Stimulated activated CD8-positive, alpha-beta memory T cell treated with anti-CD3 and anti-CD28 coated beads, Interleukin-15, amount 100 ng/mL, for 24 hours (primary cell): ENCODE data around the gene SNCA.

Source experiments
- DNase-seq: peaks from one replicate; pipeline ENCODE4 v3.0.0-alpha.2; 2020; ENCODE audit warnings: low read depth

SNCA gene

DNA sequence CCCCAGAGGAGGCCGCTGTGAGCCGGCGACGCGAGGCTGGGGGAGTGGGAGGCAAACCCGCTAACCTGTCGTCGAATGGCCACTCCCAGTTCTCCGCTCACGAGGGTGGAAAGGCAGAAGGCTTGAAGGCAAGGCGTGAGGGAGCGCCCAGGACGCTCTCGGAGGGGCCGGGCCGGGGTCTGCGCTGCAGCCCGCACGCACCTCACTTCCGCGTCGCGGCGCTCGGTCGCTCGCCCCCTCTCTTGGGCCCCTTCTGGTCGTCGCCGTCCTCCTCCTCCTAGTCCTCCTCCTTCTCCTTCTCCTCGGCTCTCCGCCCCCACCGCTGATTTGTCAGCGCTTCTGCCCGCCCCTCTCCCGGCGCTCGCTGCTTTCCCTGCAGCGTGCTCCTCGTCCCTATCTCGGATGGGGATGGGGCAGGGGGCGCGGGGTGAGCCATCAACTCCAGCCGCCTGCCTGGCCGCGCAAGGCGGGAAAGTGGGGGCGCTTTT is at the start of gene SNCA:
SNCA (minus strand) TSS at position 265 of the 488 bp plus-strand sequence. CDS start 1,494 bp downstream, outside the sequence.
- no peak for DNase-seq

DNA sequence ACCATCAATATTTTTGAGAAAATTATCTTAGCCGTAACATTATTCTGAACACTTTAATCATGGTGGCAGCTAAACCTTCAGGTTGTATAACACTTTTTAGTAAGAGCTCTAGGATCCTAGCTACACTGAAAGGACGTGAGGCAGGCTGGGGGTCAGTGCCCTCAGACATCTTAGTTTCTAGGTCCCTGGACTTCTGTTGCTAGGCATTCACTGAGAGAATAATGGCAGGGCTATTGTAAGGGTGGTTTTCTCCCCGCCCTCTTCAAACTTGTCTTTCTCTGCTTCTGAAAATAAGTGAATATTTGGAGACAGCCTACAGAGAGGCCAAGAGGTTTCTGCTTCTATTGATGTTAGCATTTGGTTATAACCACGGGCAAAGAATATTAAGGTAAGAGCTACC is 42.3 kb upstream of the SNCA start:
- DNase-seq = no peak

DNA sequence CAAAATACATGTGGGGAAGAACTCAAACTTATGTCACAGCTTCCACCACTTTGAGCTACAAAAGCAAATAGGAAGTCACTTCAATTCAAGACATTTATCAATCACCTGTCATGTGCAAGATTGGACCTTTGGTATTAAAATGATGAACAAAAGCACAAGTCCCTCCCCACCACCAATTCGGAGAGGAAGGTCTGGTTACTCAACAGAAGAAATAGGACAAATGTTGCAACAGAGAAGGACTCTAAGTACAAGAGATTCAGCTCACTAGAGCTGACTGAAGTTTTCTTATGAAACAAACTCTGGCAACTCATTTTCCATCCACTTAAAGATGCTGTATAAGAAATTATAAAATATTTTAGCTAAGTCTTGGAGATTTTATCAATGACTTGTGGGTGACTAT is 41.6 kb upstream of the SNCA start:
- no peak for DNase-seq

GRCh38 chr4:89876548-89876947 is 39.6 kb upstream of the SNCA start:
- DNase-seq = no peak

- no peak for DNase-seq
These were observed 34.2 kb upstream of the SNCA start for GRCh38 chr4:89871211-89871610.

- no peak for DNase-seq
These were observed 32.1 kb upstream of the SNCA start for GRCh38 chr4:89868999-89869589.

GRCh38 chr4:89868276-89868675 is 31.3 kb upstream of the SNCA start:
- DNase-seq = no peak

DNA sequence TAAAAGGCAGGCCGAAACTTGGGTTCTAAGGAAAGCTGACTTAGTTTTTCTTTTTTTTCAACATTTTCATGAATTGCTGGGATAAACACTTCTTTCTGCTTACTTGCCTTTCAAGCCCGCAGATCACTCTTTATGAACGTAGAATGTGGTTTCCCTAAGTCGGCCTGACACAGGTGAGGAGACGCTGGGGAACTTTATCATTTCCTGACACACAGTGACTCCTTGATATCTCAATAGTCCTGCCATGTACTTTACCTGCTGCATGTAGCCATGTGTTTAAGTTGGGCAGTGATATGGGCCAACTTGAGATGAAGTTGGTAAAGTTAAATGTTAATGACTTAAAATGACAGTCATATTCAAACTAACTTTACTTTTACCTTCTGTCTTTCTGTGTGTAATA is 26.6 kb upstream of the SNCA start:
- no peak for DNase-seq

- no peak for DNase-seq
These were observed 24.0 kb upstream of the SNCA start for GRCh38 chr4:89860971-89861370.

- DNase-seq = no peak
These were observed 18.3 kb upstream of the SNCA start for GRCh38 chr4:89855236-89855635.

- no peak for DNase-seq
These were observed 10.8 kb upstream of the SNCA start for GRCh38 chr4:89847571-89848325.

GRCh38 chr4:89839558-89839957 is 2.6 kb upstream of the SNCA start:
- no peak for DNase-seq

- DNase-seq = no peak
These were observed 1.0 kb upstream of the SNCA start for GRCh38 chr4:89837993-89838390.

DNA sequence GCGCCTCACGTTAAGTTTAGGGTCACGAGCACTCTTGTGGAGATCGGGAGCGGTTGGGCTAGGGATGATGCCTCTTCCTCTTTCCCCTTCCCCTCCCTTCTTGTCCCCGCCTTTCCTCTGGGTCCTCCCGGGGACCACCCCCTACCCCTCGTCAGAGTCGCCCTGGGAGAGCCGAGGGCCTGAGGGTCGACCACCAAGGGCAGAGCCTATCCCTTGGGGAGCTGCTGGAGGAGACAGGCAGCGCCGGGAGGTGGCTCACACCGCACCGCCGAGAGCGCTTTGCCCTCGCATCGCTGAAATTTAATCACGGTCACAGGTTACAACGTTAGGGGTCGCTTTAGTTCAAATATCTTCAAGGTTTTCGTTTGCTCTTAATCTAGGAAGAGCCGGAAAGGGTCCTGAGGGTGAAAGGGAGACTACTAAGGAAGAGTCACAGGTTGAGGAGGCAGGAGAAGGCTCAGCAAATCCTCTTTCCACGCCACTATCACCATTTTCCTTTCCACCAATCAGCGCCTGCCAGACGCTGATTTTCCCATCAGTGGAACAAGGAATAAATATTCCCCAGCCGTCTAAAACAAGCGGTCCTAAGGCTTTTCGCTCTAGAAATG is 528 bp upstream of the SNCA start:
- no peak for DNase-seq

DNA sequence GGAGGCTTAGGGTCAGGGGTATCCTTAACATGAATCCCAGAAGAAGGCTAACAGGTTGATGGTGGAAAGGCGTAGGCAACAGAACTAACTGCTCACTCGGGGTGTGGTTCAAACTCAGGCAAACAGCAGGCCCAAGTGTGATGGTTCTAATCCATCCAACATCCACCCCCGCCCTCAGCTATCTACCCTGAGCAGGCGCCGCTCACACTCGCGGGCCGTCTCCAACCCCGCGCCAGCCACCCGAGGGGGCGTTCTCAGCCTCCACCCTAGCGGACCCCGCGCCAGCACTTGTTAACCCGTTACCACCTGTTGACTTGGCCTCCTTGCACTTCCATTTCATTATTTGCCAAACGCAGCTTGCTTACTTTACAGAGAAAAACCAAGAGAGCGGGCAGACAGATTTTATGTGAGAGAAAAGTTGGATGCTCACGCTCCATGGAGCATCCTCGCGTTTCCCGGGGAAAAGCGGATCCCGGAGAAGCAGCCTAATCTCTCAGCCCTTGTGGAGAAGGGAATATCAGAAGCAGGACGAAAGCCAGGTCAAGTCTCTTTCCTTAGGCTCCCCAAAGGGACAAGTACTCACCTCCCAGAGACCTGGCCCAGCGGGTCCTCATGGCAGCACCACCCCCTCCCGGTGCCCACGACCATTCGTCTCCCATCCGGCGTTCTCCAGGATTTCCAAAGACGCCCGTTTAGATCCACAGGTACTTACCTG is 773 bp downstream of the SNCA start:
- DNase-seq = no peak

GRCh38 chr4:89835413-89835812 is 1.5 kb downstream of the SNCA start:
- DNase-seq = no peak

DNA sequence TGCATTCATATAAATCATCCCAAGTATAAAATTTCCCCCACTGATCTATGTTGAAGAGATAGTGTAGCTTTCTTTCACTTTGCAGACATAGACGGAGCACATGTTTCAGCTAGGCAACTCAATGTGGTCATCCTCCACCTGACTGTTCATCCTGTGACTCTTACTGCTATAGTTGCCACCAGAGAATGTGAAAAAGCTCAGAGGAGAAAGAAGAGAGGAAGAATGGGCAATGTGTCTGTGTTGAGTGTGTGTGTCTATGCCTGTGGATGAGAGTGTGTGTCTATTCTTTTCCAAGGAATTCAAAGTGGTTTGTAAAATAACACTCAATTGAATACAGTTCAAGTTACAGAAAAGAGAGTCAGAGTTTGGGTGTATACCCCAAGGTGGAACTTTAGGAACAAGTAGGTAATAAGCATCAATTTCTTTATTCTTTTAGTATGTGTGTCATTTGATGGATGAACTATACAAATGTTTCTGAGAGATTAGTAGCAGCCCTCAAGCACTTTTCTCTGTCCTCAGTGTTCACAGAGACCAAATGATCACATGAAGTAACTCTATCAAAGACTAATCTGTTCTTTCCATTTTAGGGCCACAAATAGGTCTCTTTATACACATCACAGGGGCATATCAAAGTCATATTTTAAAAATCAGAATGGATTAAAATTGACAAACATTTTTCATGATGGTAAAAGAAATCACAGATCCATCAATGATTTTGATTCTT is 2.3 kb downstream of the SNCA start:
- DNase-seq = no peak

DNA sequence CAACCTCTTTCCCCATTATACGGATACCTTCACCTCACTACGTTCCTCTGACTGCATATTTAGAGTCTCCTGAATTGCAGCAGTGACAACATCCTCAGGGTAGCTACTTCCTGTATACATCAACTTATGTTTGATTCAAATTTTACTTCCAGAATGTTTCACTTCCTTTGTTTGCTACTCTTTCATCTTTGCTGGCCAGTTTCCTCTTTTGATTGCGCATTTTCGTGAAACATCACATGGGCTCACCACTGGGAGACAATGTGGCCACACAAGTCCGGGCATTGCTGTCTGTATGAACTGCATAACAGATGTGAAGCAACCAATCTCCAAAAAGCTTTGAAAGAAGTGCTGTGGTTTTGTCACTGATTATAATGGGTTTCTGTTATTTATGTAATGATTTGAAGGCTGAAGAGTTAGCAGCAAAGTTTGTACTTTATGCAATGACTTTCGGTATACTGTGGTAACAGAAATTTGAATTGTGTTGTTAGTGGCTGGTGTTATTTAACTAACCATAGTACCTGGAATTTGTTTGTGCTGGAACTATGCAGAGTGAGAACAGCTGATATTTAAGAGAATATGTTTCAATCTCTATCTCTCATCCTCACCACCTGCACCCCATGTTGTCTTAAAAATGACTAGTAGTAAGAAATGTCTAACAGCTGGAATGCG is 7.4 kb downstream of the SNCA start:
- DNase-seq = no peak

GRCh38 chr4:89823416-89823815 is 13.5 kb downstream of the SNCA start:
- no peak for DNase-seq

DNA sequence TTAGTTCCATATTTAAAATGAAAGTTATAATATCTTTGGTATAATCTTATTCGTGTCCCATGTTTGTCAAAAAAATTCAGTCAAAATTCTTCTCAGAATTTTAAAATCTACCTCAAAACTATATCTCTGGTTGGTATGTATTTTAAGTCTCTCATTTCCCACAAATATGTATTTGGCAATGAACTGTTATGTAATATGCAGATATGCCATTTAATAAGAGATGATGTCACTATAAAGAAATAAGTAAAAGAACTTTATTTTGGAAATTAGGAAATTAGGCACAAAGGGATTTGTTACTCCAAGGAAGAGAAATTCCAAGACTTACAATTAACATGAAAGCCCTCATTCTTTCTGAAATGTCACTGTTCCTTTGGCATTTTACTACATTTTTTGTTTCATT is 15.3 kb downstream of the SNCA start:
- no peak for DNase-seq

GRCh38 chr4:89820010-89820409 is 17.0 kb downstream of the SNCA start:
- no peak for DNase-seq
